ENCODE data around the gene NINJ1.
A peak's percentile ranks its signal among the peaks of the same experiment; 100 is the strongest.

NINJ1 gene

GRCh38 chr9:93132946-93133680 lies 938 bp downstream of the NINJ1 start:
- DNase-seq (ENCODE audit: low spot score) = no peak
- no peak for FAIRE-seq

GRCh38 chr9:93132287-93132927 lies 1.6 kb downstream of the NINJ1 start:
- DNase-seq (ENCODE audit: low spot score) = peak; percentile 74
- no peak for FAIRE-seq

GRCh38 chr9:93131599-93132286 lies 2.3 kb downstream of the NINJ1 start:
- DNase-seq (ENCODE audit: low spot score) (no peak), FAIRE-seq (no peak)

- DNase-seq (ENCODE audit: low spot score) (no peak), FAIRE-seq (no peak)
Observed at GRCh38 chr9:93130861-93131481, 3.1 kb downstream of the NINJ1 start.

- DNase-seq (ENCODE audit: low spot score) (no peak), FAIRE-seq (no peak)
Observed at GRCh38 chr9:93129691-93130500, 4.2 kb downstream of the NINJ1 start.

GRCh38 chr9:93129286-93129685 lies 4.8 kb downstream of the NINJ1 start:
- DNase-seq (ENCODE audit: low spot score) (no peak), FAIRE-seq (no peak)

GRCh38 chr9:93128715-93129224 lies 5.3 kb downstream of the NINJ1 start:
- FAIRE-seq (no peak), DNase-seq (ENCODE audit: low spot score) (no peak)

GRCh38 chr9:93128011-93128714 lies 5.9 kb downstream of the NINJ1 start:
- FAIRE-seq = no peak

GRCh38 chr9:93127395-93127911 lies 6.6 kb downstream of the NINJ1 start:
- FAIRE-seq (no peak), DNase-seq (ENCODE audit: low spot score) (no peak)

More at GRCh38 chr9:93128011-93128714, 5.9 kb downstream of the NINJ1 start:
- DNase-seq (ENCODE audit: low spot score) = no peak

GRCh38 chr9:93126825-93127368 lies 7.2 kb downstream of the NINJ1 start:
- FAIRE-seq = no peak
- no peak for DNase-seq (ENCODE audit: low spot score)

GRCh38 chr9:93126151-93126781 lies 7.8 kb downstream of the NINJ1 start:
- no peak for FAIRE-seq

GRCh38 chr9:93125331-93125894 lies 8.6 kb downstream of the NINJ1 start:
- DNase-seq (ENCODE audit: low spot score) (no peak), FAIRE-seq (no peak)

More at GRCh38 chr9:93126151-93126781, 7.8 kb downstream of the NINJ1 start:
- no peak for DNase-seq (ENCODE audit: low spot score)

GRCh38 chr9:93124793-93125192 lies 9.3 kb downstream of the NINJ1 start:
- DNase-seq (ENCODE audit: low spot score) (no peak), FAIRE-seq (no peak)

GRCh38 chr9:93123561-93124283 lies 10.3 kb downstream of the NINJ1 start:
- no peak for DNase-seq (ENCODE audit: low spot score)
- no peak for FAIRE-seq

- FAIRE-seq (no peak), DNase-seq (ENCODE audit: low spot score) (no peak)
Observed at GRCh38 chr9:93122721-93123221, 11.3 kb downstream of the NINJ1 start.

GRCh38 chr9:93121316-93122241 lies 12.5 kb downstream of the NINJ1 start:
- FAIRE-seq (no peak), DNase-seq (ENCODE audit: low spot score) (no peak)

- DNase-seq (ENCODE audit: low spot score) = no peak
- FAIRE-seq = no peak
Observed at GRCh38 chr9:93120846-93121315, 13.2 kb downstream of the NINJ1 start.
